Measurements from ENCODE around the gene CCDC195.

DNA sequence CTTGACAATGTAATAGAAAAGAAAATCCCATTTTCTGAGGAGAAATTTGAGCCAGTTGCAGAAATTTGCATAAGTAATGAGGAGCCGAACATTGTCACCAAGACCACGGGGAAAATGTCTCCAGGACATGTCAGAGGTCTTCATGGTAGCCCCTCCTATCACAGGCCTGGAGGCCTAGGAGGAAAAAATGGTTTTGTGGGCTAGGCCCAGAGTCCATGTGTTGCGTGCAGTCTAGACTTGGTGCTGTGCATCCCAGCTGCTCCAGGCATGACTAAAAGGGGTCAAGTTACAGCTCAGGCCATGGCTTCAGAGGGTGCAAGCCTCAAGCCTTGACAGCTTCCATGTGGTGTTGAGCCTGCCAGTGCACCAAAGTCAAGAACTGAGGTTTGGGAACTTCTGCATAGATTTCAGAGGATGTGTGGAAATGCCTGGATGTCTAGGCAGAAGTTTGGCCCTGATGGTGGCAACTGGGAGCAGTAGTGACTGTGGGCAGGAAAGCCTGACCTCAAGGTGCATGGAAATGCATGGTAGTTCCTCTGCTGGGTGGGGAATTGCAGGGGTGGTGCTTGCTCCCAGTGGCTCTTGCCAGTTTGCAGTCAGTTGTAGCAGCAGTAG, 41.9 kb upstream of the CCDC195 start:
- TF ChIP-seq, protein P1, sequence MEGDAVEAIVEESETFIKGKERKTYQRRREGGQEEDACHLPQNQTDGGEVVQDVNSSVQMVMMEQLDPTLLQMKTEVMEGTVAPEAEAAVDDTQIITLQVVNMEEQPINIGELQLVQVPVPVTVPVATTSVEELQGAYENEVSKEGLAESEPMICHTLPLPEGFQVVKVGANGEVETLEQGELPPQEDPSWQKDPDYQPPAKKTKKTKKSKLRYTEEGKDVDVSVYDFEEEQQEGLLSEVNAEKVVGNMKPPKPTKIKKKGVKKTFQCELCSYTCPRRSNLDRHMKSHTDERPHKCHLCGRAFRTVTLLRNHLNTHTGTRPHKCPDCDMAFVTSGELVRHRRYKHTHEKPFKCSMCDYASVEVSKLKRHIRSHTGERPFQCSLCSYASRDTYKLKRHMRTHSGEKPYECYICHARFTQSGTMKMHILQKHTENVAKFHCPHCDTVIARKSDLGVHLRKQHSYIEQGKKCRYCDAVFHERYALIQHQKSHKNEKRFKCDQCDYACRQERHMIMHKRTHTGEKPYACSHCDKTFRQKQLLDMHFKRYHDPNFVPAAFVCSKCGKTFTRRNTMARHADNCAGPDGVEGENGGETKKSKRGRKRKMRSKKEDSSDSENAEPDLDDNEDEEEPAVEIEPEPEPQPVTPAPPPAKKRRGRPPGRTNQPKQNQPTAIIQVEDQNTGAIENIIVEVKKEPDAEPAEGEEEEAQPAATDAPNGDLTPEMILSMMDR (conservative IDR thresholded peaks at IDR 0.05; ENCODE audit: low read depth, low read length): no peak
- TF ChIP-seq EZH2 (IDR thresholded peaks at IDR 0.05; ENCODE audit: borderline replicate concordance, low read depth, low read length, poor library complexity, severe bottlenecking): no peak
